ENCODE data around the gene HMGCS1. TPM values are rescaled to one million over a fixed set of nuclear protein-coding genes. Genes with fewer than 3 reads are reported as not detected.
A peak's percentile ranks its signal among the peaks of the same experiment; 100 is the strongest.
"Not testable (repeated sequence)": the region's sequence is repeated elsewhere in the genome, so short reads cannot be mapped to it uniquely, and the experiment has no call there.

HMGCS1 gene
- total RNA-seq, 2 donors from 2014 or later, result 78.6 to 81.5 TPM

GRCh38 chr5:43309122-43309521, 4.1 kb downstream of the HMGCS1 start:
- ATAC-seq (replicated peaks in 1 of 2) (no peak), DNase-seq (no peak)
- peaks cover 83% of the 10 kb centered on the region for H3K4me1 Mint-ChIP-seq (ENCODE audit: low read depth)
- H3K9me3 Mint-ChIP-seq, result peaks cover 0 to 2% of the 10 kb centered on the region in 2 donors
- H3K27ac Mint-ChIP-seq, result peak overlapping the region; percentile 69
- peaks cover 12 to 19% of the 10 kb centered on the region in 2 donors for H3K36me3 Mint-ChIP-seq (ENCODE audit: insufficient read depth in 2 of 2)
- no peaks in the 10 kb centered on the region for H3K27me3 Mint-ChIP-seq (ENCODE audit: low read depth)
- peak overlapping the region; percentile 60 to 85 for H3K4me3 Mint-ChIP-seq

GRCh38 chr5:43306954-43307353, 6.3 kb downstream of the HMGCS1 start:
- H3K4me1 Mint-ChIP-seq (ENCODE audit: low read depth), result peaks cover 90% of the 10 kb centered on the region
- peaks cover 14 to 26% of the 10 kb centered on the region in 2 donors for H3K36me3 Mint-ChIP-seq (ENCODE audit: insufficient read depth in 2 of 2)
- DNase-seq; H3K27ac Mint-ChIP-seq; H3K27me3 Mint-ChIP-seq (ENCODE audit: low read depth); ATAC-seq (replicated peaks in 1 of 2); H3K9me3 Mint-ChIP-seq: not testable (repeated sequence)
- peak overlapping the region in 1 of 2 donors; percentile 79 for H3K4me3 Mint-ChIP-seq

- DNase-seq, result no peak
- H3K27ac Mint-ChIP-seq, result peak overlapping the region; percentile 90
- peak; percentile 35 to 41 for ATAC-seq (replicated peaks in 1 of 2)
- peak overlapping the region; percentile 33 to 79 for H3K4me3 Mint-ChIP-seq
- peaks cover 84% of the 10 kb centered on the region for H3K4me1 Mint-ChIP-seq (ENCODE audit: low read depth)
- H3K36me3 Mint-ChIP-seq (ENCODE audit: insufficient read depth in 2 of 2), result peaks cover 16 to 28% of the 10 kb centered on the region in 2 donors
- H3K27me3 Mint-ChIP-seq (ENCODE audit: low read depth), result no peaks in the 10 kb centered on the region
- no peaks in the 10 kb centered on the region for H3K9me3 Mint-ChIP-seq
Measured at GRCh38 chr5:43305948-43306565, 7.2 kb downstream of the HMGCS1 start.

GRCh38 chr5:43304525-43304924, 8.7 kb downstream of the HMGCS1 start:
- peaks cover 14 to 30% of the 10 kb centered on the region in 2 donors for H3K36me3 Mint-ChIP-seq (ENCODE audit: insufficient read depth in 2 of 2)
- peak overlapping the region; percentile 60 to 90 for H3K4me3 Mint-ChIP-seq
- H3K27ac Mint-ChIP-seq, result peak overlapping the region; percentile 98
- DNase-seq (no peak), ATAC-seq (replicated peaks in 1 of 2) (peak; percentile 80 to 81)
- H3K4me1 Mint-ChIP-seq (ENCODE audit: low read depth), result peaks cover 75% of the 10 kb centered on the region
- no peaks in the 10 kb centered on the region for H3K27me3 Mint-ChIP-seq (ENCODE audit: low read depth)
- H3K9me3 Mint-ChIP-seq, result no peaks in the 10 kb centered on the region

- H3K4me1 Mint-ChIP-seq (ENCODE audit: low read depth), result peaks cover 62% of the 10 kb centered on the region
- DNase-seq (no peak), ATAC-seq (replicated peaks in 1 of 2) (no peak)
- H3K27me3 Mint-ChIP-seq (ENCODE audit: low read depth), result no peaks in the 10 kb centered on the region
- H3K4me3 Mint-ChIP-seq, result peak overlapping the region in 1 of 2 donors; percentile 90
- peak overlapping the region; percentile 98 for H3K27ac Mint-ChIP-seq
- H3K36me3 Mint-ChIP-seq (ENCODE audit: insufficient read depth in 2 of 2), result peaks cover 17 to 36% of the 10 kb centered on the region in 2 donors
- no peaks in the 10 kb centered on the region for H3K9me3 Mint-ChIP-seq
Measured at GRCh38 chr5:43303242-43303641, 10.0 kb downstream of the HMGCS1 start.

- Mint-ChIP-seq H3K4me3 (peak overlapping the region in 1 of 2 donors; percentile 44), H3K27me3 (ENCODE audit: low read depth) (no peaks in the 10 kb centered on the region), H3K4me1 (ENCODE audit: low read depth) (peaks cover 55% of the 10 kb centered on the region), H3K27ac (peak overlapping the region; percentile 45), H3K36me3 (ENCODE audit: insufficient read depth in 2 of 2) (peaks cover 17 to 41% of the 10 kb centered on the region in 2 donors), H3K9me3 (no peaks in the 10 kb centered on the region)
- no peak for DNase-seq
- no peak for ATAC-seq (replicated peaks in 1 of 2)
Measured at GRCh38 chr5:43302481-43302880, 10.7 kb downstream of the HMGCS1 start.

- Mint-ChIP-seq H3K27me3 (ENCODE audit: low read depth) (no peaks in the 10 kb centered on the region), H3K4me3 (peak overlapping the region in 1 of 2 donors; percentile 44), H3K4me1 (ENCODE audit: low read depth) (peaks cover 54% of the 10 kb centered on the region), H3K36me3 (ENCODE audit: insufficient read depth in 2 of 2) (peaks cover 17 to 44% of the 10 kb centered on the region in 2 donors), H3K9me3 (no peaks in the 10 kb centered on the region), H3K27ac (peak overlapping the region; percentile 45)
- DNase-seq (no peak), ATAC-seq (replicated peaks in 1 of 2) (no peak)
Measured at GRCh38 chr5:43301653-43302091, 11.5 kb downstream of the HMGCS1 start.

GRCh38 chr5:43300112-43300511, 13.1 kb downstream of the HMGCS1 start:
- Mint-ChIP-seq H3K4me1 (ENCODE audit: low read depth) (peaks cover 41% of the 10 kb centered on the region), H3K4me3 (no peak overlapping the region), H3K27me3 (ENCODE audit: low read depth) (no peaks in the 10 kb centered on the region), H3K9me3 (no peaks in the 10 kb centered on the region), H3K36me3 (ENCODE audit: insufficient read depth in 2 of 2) (peaks cover 24 to 49% of the 10 kb centered on the region in 2 donors), H3K27ac (no peak overlapping the region)
- ATAC-seq (replicated peaks in 1 of 2) (peak in 1 of 2 donors; percentile 47), DNase-seq (no peak)

- Mint-ChIP-seq H3K9me3 (no peaks in the 10 kb centered on the region), H3K4me3 (no peak overlapping the region)
Measured at GRCh38 chr5:43298443-43298842, 14.8 kb downstream of the HMGCS1 start.

GRCh38 chr5:43296835-43297234, 16.4 kb downstream of the HMGCS1 start:
- DNase-seq, result no peak
- peaks cover 9% of the 10 kb centered on the region for H3K4me1 Mint-ChIP-seq (ENCODE audit: low read depth)
- H3K9me3 Mint-ChIP-seq, result no peaks in the 10 kb centered on the region
- H3K36me3 Mint-ChIP-seq (ENCODE audit: insufficient read depth in 2 of 2), result peaks cover 15 to 48% of the 10 kb centered on the region in 2 donors
- ATAC-seq (replicated peaks in 1 of 2), result no peak
- H3K27ac Mint-ChIP-seq, result peak overlapping the region; percentile 55
- H3K4me3 Mint-ChIP-seq, result no peak overlapping the region
- H3K27me3 Mint-ChIP-seq (ENCODE audit: low read depth), result no peaks in the 10 kb centered on the region

More at GRCh38 chr5:43298443-43298842, 14.8 kb downstream of the HMGCS1 start:
- DNase-seq, result no peak
- no peak for ATAC-seq (replicated peaks in 1 of 2)
- no peak overlapping the region for H3K27ac Mint-ChIP-seq
- peaks cover 23 to 56% of the 10 kb centered on the region in 2 donors for H3K36me3 Mint-ChIP-seq (ENCODE audit: insufficient read depth in 2 of 2)
- H3K4me1 Mint-ChIP-seq (ENCODE audit: low read depth), result peaks cover 25% of the 10 kb centered on the region
- no peaks in the 10 kb centered on the region for H3K27me3 Mint-ChIP-seq (ENCODE audit: low read depth)

- Mint-ChIP-seq H3K4me3 (no peak overlapping the region), H3K4me1 (ENCODE audit: low read depth) (no peaks in the 10 kb centered on the region), H3K36me3 (ENCODE audit: insufficient read depth in 2 of 2) (peaks cover 12 to 49% of the 10 kb centered on the region in 2 donors), H3K27ac (no peak overlapping the region), H3K27me3 (ENCODE audit: low read depth) (no peaks in the 10 kb centered on the region), H3K9me3 (no peaks in the 10 kb centered on the region)
- ATAC-seq (replicated peaks in 1 of 2) (no peak), DNase-seq (no peak)
Measured at GRCh38 chr5:43295202-43295601, 18.0 kb downstream of the HMGCS1 start.

- Mint-ChIP-seq H3K36me3 (ENCODE audit: insufficient read depth in 2 of 2) (peaks cover 12 to 47% of the 10 kb centered on the region in 2 donors), H3K27ac (peak overlapping the region; percentile 75), H3K9me3 (no peaks in the 10 kb centered on the region), H3K27me3 (ENCODE audit: low read depth) (no peaks in the 10 kb centered on the region), H3K4me1 (ENCODE audit: low read depth) (no peaks in the 10 kb centered on the region), H3K4me3 (no peak overlapping the region)
- DNase-seq (no peak), ATAC-seq (replicated peaks in 1 of 2) (no peak)
Measured at GRCh38 chr5:43294226-43294625, 19.0 kb downstream of the HMGCS1 start.

GRCh38 chr5:43290726-43291125, 22.5 kb downstream of the HMGCS1 start:
- H3K4me3 Mint-ChIP-seq, result no peak overlapping the region
- DNase-seq (no peak), ATAC-seq (replicated peaks in 1 of 2) (no peak)
- H3K9me3 Mint-ChIP-seq, result no peaks in the 10 kb centered on the region
- H3K27me3 Mint-ChIP-seq (ENCODE audit: low read depth), result no peaks in the 10 kb centered on the region
- H3K36me3 Mint-ChIP-seq (ENCODE audit: insufficient read depth in 2 of 2), result peaks cover 9 to 37% of the 10 kb centered on the region in 2 donors
- no peak overlapping the region for H3K27ac Mint-ChIP-seq
- no peaks in the 10 kb centered on the region for H3K4me1 Mint-ChIP-seq (ENCODE audit: low read depth)
